SK-N-SH treated with all-trans-retinoic acid at 6 μM for 48 hours (cell line): ENCODE data around the gene DAB2IP.

Experiments used
- ARNTL ChIP-seq: fragments of 450-650 bp; formaldehyde crosslinking; IDR thresholded peaks from 2 replicates; pipeline ENCODE4 v1.5.0; 2020; ENCODE audit warnings: low read depth, mild to moderate bottlenecking, moderate library complexity, borderline replicate concordance
- TOX ChIP-seq: fragments of 250-450 bp; sonication (Bioruptor Pico); IDR thresholded peaks from 2 replicates; pipeline ENCODE4 v1.8.0; 2021; ENCODE audit warnings: mild to moderate bottlenecking, moderate library complexity, borderline replicate concordance
- ZFP30 ChIP-seq: fragments of 450-650 bp; formaldehyde crosslinking; IDR thresholded peaks from 2 replicates; pipeline ENCODE4 v1.5.0; 2022; ENCODE audit warnings: mild to moderate bottlenecking, moderate library complexity
- ZNF565 ChIP-seq: fragments of 450-650 bp; formaldehyde crosslinking; conservative IDR thresholded peaks from 2 replicates; pipeline ENCODE4 v1.5.0; 2020; ENCODE audit warnings: low read depth, mild to moderate bottlenecking, moderate library complexity
- ZNF8 ChIP-seq: fragments of 450-650 bp; formaldehyde crosslinking; IDR thresholded peaks from 2 replicates; pipeline ENCODE4 v1.5.0; 2020; ENCODE audit warnings: mild to moderate bottlenecking, moderate library complexity
- TF ChIP-seq, protein P1 (sequence below): fragments of 250-450 bp; sonication (Bioruptor Pico); IDR thresholded peaks from 2 replicates; pipeline ENCODE4 v1.8.0; 2020; ENCODE audit warnings: mild to moderate bottlenecking, moderate library complexity, borderline replicate concordance

GRCh38 chr9:121810489-121810888 lies 159.1 kb downstream of the DAB2IP start:
- TF ChIP-seq ZNF8 (no peak), ARNTL (CRISPR knock-in tag) (no peak), ZFP30 (CRISPR knock-in tag) (no peak), TOX (CRISPR knock-in tag) (no peak), ZNF565 (no peak)
- TF ChIP-seq, protein P1, sequence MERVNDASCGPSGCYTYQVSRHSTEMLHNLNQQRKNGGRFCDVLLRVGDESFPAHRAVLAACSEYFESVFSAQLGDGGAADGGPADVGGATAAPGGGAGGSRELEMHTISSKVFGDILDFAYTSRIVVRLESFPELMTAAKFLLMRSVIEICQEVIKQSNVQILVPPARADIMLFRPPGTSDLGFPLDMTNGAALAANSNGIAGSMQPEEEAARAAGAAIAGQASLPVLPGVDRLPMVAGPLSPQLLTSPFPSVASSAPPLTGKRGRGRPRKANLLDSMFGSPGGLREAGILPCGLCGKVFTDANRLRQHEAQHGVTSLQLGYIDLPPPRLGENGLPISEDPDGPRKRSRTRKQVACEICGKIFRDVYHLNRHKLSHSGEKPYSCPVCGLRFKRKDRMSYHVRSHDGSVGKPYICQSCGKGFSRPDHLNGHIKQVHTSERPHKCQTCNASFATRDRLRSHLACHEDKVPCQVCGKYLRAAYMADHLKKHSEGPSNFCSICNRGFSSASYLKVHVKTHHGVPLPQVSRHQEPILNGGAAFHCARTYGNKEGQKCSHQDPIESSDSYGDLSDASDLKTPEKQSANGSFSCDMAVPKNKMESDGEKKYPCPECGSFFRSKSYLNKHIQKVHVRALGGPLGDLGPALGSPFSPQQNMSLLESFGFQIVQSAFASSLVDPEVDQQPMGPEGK, result no peak
